AG10803 (cell line): ENCODE data around the gene KCNMA1.

Experiments
- DNase-seq: peaks from one replicate; pipeline ENCODE4 v3.0.0; 2010; ENCODE audit warnings: low read depth
- H3K4me3 ChIP-seq: 2 replicates; pipeline ENCODE4 v1.5.1; 2011; ENCODE audit warnings: mild to moderate bottlenecking, low read length, control low read depth
- CTCF ChIP-seq: conservative IDR thresholded peaks from 2 replicates; pipeline ENCODE4 v1.5.1; 2011; ENCODE audit warnings: mild to moderate bottlenecking, low read length, control low read depth, inconsistent platforms

The KCNMA1 gene

GRCh38 chr10:77074104-77074624 is 563.4 kb downstream of the KCNMA1 start:
- no peak for DNase-seq
- no peak for TF ChIP-seq CTCF
- no peak overlapping the region for H3K4me3 ChIP-seq

GRCh38 chr10:77073663-77073960 is 564.0 kb downstream of the KCNMA1 start:
- DNase-seq: no peak
- H3K4me3 ChIP-seq: no peak overlapping the region
- TF ChIP-seq CTCF: no peak

GRCh38 chr10:77072836-77073662 is 564.6 kb downstream of the KCNMA1 start:
- peak; percentile 68 for DNase-seq
- H3K4me3 ChIP-seq: no peak overlapping the region
- no peak for TF ChIP-seq CTCF

- H3K4me3 ChIP-seq: no peak overlapping the region
- DNase-seq: no peak
- TF ChIP-seq CTCF: no peak
These were observed 565.2 kb downstream of the KCNMA1 start for GRCh38 chr10:77072361-77072835.

GRCh38 chr10:77071956-77072355 is 565.7 kb downstream of the KCNMA1 start:
- TF ChIP-seq CTCF: no peak
- no peak overlapping the region for H3K4me3 ChIP-seq
- DNase-seq: no peak

GRCh38 chr10:77071001-77071511 is 566.6 kb downstream of the KCNMA1 start:
- no peak for TF ChIP-seq CTCF
- H3K4me3 ChIP-seq: no peak overlapping the region
- DNase-seq: peak; percentile 9

- no peak for TF ChIP-seq CTCF
- H3K4me3 ChIP-seq: no peak overlapping the region
- DNase-seq: no peak
These were observed 567.3 kb downstream of the KCNMA1 start for GRCh38 chr10:77070346-77070745.
